ENCODE measurements around the gene CAPN12.

CAPN12 gene

GRCh38 chr19:38737921-38738737, 6.1 kb downstream of the CAPN12 start:
- DNase-seq = no peak

GRCh38 chr19:38737281-38737865, 6.9 kb downstream of the CAPN12 start:
- DNase-seq = no peak

GRCh38 chr19:38736413-38737280, 7.6 kb downstream of the CAPN12 start:
- no peak for DNase-seq

- DNase-seq = no peak
Observed at GRCh38 chr19:38736036-38736412, 8.2 kb downstream of the CAPN12 start.

- DNase-seq = peak; percentile 58
Observed at GRCh38 chr19:38735257-38735686, 9.0 kb downstream of the CAPN12 start.

GRCh38 chr19:38734426-38735256, 9.6 kb downstream of the CAPN12 start:
- peak; percentile 35 for DNase-seq

- DNase-seq = no peak
Observed at GRCh38 chr19:38734176-38734425, 10.2 kb downstream of the CAPN12 start.

- DNase-seq = peak; percentile 15
Observed at GRCh38 chr19:38733493-38734175, 10.6 kb downstream of the CAPN12 start.

- peak; percentile 6 for DNase-seq
Observed at GRCh38 chr19:38733241-38733492, 11.1 kb downstream of the CAPN12 start.

- DNase-seq = no peak
Observed at GRCh38 chr19:38731654-38732301, 12.5 kb downstream of the CAPN12 start.

- no peak for DNase-seq
Observed at GRCh38 chr19:38730731-38731589, 13.3 kb downstream of the CAPN12 start.

- DNase-seq = no peak
Observed at GRCh38 chr19:38730470-38730730, 13.9 kb downstream of the CAPN12 start.

GRCh38 chr19:38729653-38730469, 14.4 kb downstream of the CAPN12 start:
- peak; percentile 54 for DNase-seq

- no peak for DNase-seq
Observed at GRCh38 chr19:38728752-38729541, 15.3 kb downstream of the CAPN12 start.

GRCh38 chr19:38727868-38728660, 16.2 kb downstream of the CAPN12 start:
- no peak for DNase-seq

- no peak for DNase-seq
Observed at GRCh38 chr19:38727306-38727867, 16.9 kb downstream of the CAPN12 start.

- no peak for DNase-seq
Observed at GRCh38 chr19:38726761-38727301, 17.4 kb downstream of the CAPN12 start.

GRCh38 chr19:38726284-38726673, 18.0 kb downstream of the CAPN12 start:
- DNase-seq = no peak

All from right kidney (tissue), 1 donor.